Pancreas (tissue), 10 donors: ENCODE results near the gene PCSK6. TPM values are rescaled to one million over a fixed set of nuclear protein-coding genes. Genes with fewer than 3 reads are reported as not detected.
"Not testable (repeated sequence)": the region's sequence is repeated elsewhere in the genome, so short reads cannot be mapped to it uniquely, and the experiment has no call there.

Experiments
- ATAC-seq, 4 donors: fragments of 200-7000 bp; cut with Tn5 transposase; one replicate each; pipeline versions ENCODE4 v1.8.0 to v1.9.1; 2020; ENCODE audit warnings: mild to moderate bottlenecking in 4 of 4, moderate library complexity in 4 of 4
- DNase-seq, 6 donors: peaks; one replicate each; pipeline ENCODE4 v3.0.0-alpha.2; 2020
- FAIRE-seq: peaks from 2 replicates; lab custom pipeline; 2012; peaks lifted over from hg19 to GRCh38; lab: Jason Lieb, UNC
- H3K27ac ChIP-seq, 4 donors: fragments of 200-600 bp; sonication (generic); 1 replicate in 3 of 4; 2 replicates in 1 of 4; pipeline versions ENCODE4 v1.5.0 to v1.8.0; 2020
- H3K27me3 ChIP-seq, 4 donors: fragments of 200-600 bp; one replicate each; pipeline ENCODE4 v1.8.0; 2021
- H3K36me3 ChIP-seq, 3 donors: fragments of 200-600 bp; sonication (generic) in 1 of 3; one replicate each; pipeline versions ENCODE4 v1.5.0 to v1.8.0; 2020 to 2021
- H3K4me1 ChIP-seq, 3 donors: fragments of 200-600 bp; one replicate each; pipeline ENCODE4 v1.8.0; 2021
- H3K4me3 ChIP-seq, 4 donors: fragments of 200-600 bp; sonication (generic) in 2 of 4; one replicate each; pipeline versions ENCODE4 v1.5.0 to v1.8.0; 2020 to 2021
- H3K9me3 ChIP-seq, 4 donors: fragments of 200-600 bp; one replicate each; pipeline ENCODE4 v1.8.0; 2021
- CTCF ChIP-seq, 4 donors: fragments of 200-600 bp; sonication (generic) in 3 of 4; IDR thresholded peaks; one replicate each; pipeline versions ENCODE4 v1.5.0 to v1.8.0; 2021; ENCODE audit warnings: antibody characterized with exemption in 4 of 4
- WGBS, 2 donors: extraction: QIAGEN DNeasy Blood & Tissue Kit; methylation state at CpG; one replicate each; pipeline ENCODE4 v1.1.7; 2013; 5-methylcytosine and 5-hydroxymethylcytosine counted together
- intact Hi-C, 3 donors: fragments of 100-400 bp; cut with DNase I; formaldehyde crosslinking; loops; one replicate each; pipeline versions ENCODE4 v1.11.1 to v1.14.2; 2022
- polyA plus RNA-seq, 2 donors: library from polyadenylated mRNA; stranded (reverse); fragments of 200-250 nt; gene quantifications; one replicate each; pipeline ENCODE4 v1.2.3, GENCODE V29; 2013
- total RNA-seq, 6 donors: library from RNA; stranded (reverse); fragmentation: NEBNext Ultra II Directional in 4 of 6; extraction: Animal tissue kit (Norgen Biotek cat#: 25700) in 4 of 6; gene quantifications; one replicate each; pipeline versions ENCODE4 v1.2.1 to v1.2.4, GENCODE V29; 2021 to 2023
- donor health status: healthy with polysubstance abuse.
- donor health status: DM: no; HTN: no; CAD: no; lungs with moderate emphysema.
- donor health status: DM: no; HTN: no; CAD: no.
- donor health status: control.
- donor health status: control.
- donor health status: Bipolar disorder and iron deficiency.
- donor health status: DM: yes; HTN: yes; CAD: no.
- donor health status: DM: no; HTN: no; CAD: no.
- donor health status: DM: no; HTN: no; CAD: no.
- donor health status: DM: yes; HTN: yes; CAD: no.

Gene PCSK6
- total and polyA plus RNA-seq, 8 donors: 0.87 to 4.5 (median 3.0) TPM

- H3K27ac ChIP-seq: peak within 1 kb of the TSS; percentile 89 to 95 (median 92)
- WGBS, 2 donors: 0 to 1% methylated on average over 68 to 87 of the region's 87 CpGs
- intact Hi-C loops: no loop called here
- H3K4me1 ChIP-seq: peaks cover 0 to 15% (median 11%) of the 10 kb centered on the region in 3 donors
- H3K27me3 ChIP-seq: no peaks in the 10 kb centered on the region
- no peak for TF ChIP-seq CTCF (IDR thresholded peaks at IDR 0.05)
- DNase-seq: peak; percentile 97 to 100 (median 98)
- H3K4me3 ChIP-seq: peak within 1 kb of the TSS; percentile 68 to 96 (median 88)
- H3K36me3 ChIP-seq: no peaks in the 10 kb centered on the region
- H3K9me3 ChIP-seq: no peaks in the 10 kb centered on the region
- peak; percentile 92 to 97 (median 94) for ATAC-seq
- no peak for FAIRE-seq
Measured at GRCh38 chr15:101294731-101295606, 194.5 kb downstream of the PCSK6 start, which contains the start of gene SNRPA1. Gene SNRPA1 (minus strand): TSS chr15:101295248. CDS start chr15:101295178, 70 bp downstream.

GRCh38 chr15:101293122-101293521, 196.4 kb downstream of the PCSK6 start:
- no peaks in the 10 kb centered on the region for H3K9me3 ChIP-seq
- no peak for ATAC-seq
- H3K4me1 ChIP-seq: peaks cover 0 to 15% (median 11%) of the 10 kb centered on the region in 3 donors
- peak overlapping the region in 3 of 4 donors; percentile 68 to 96 (median 93) for H3K4me3 ChIP-seq
- no peak overlapping the region for H3K27ac ChIP-seq
- H3K36me3 ChIP-seq: no peaks in the 10 kb centered on the region
- no peaks in the 10 kb centered on the region for H3K27me3 ChIP-seq
- DNase-seq: no peak
- TF ChIP-seq CTCF (IDR thresholded peaks at IDR 0.05): no peak
- 32 to 40% methylated on average over 10 of the region's 10 CpGs for WGBS, 2 donors
- intact Hi-C loops: no loop called here
- no peak for FAIRE-seq

- ATAC-seq: peak; percentile 26 to 75 (median 60)
- intact Hi-C loops: no loop called here
- H3K4me1 ChIP-seq: peaks cover 0 to 15% (median 11%) of the 10 kb centered on the region in 3 donors
- H3K27me3 ChIP-seq: no peaks in the 10 kb centered on the region
- peaks cover 0 to 26% (median 17%) of the 10 kb centered on the region in 3 donors for H3K36me3 ChIP-seq
- H3K9me3 ChIP-seq: no peaks in the 10 kb centered on the region
- 48 to 56% methylated on average over 8 of the region's 8 CpGs for WGBS, 2 donors
- H3K27ac ChIP-seq: no peak overlapping the region
- FAIRE-seq: no peak
- TF ChIP-seq CTCF (IDR thresholded peaks at IDR 0.05): peak in 3 of 4 donors; percentile 32 to 58 (median 49)
- H3K4me3 ChIP-seq: no peak overlapping the region
- no peak for DNase-seq
Measured at GRCh38 chr15:101288905-101289513, 200.5 kb downstream of the PCSK6 start.

GRCh38 chr15:101287342-101287741, 202.2 kb downstream of the PCSK6 start:
- intact Hi-C loops, FAIRE-seq, H3K4me3 ChIP-seq, H3K27me3 ChIP-seq, H3K27ac ChIP-seq, H3K9me3 ChIP-seq, ATAC-seq, H3K4me1 ChIP-seq, DNase-seq: not testable (repeated sequence)
- 98% methylated on average over 6 of the region's 6 CpGs for WGBS, 2 donors
- H3K36me3 ChIP-seq: peaks cover 0 to 41% (median 24%) of the 10 kb centered on the region in 3 donors

GRCh38 chr15:101286471-101287114, 202.9 kb downstream of the PCSK6 start:
- 93 to 95% methylated on average over 9 of the region's 9 CpGs for WGBS, 2 donors
- Histone ChIP-seq H3K27ac (no peak overlapping the region), H3K4me3 (no peak overlapping the region), H3K27me3 (no peaks in the 10 kb centered on the region), H3K4me1 (peaks cover 0 to 3% (median 0%) of the 10 kb centered on the region in 3 donors), H3K9me3 (no peaks in the 10 kb centered on the region), H3K36me3 (peaks cover 0 to 47% (median 24%) of the 10 kb centered on the region in 3 donors)
- DNase-seq (no peak), FAIRE-seq (no peak), ATAC-seq (no peak)
- intact Hi-C loops: no loop called here
- no peak for TF ChIP-seq CTCF (IDR thresholded peaks at IDR 0.05)
